Keratinocyte (primary cell): Measurements from ENCODE around the gene LTB.

ENCODE experiments used
- CTCF ChIP-seq, 3 experiments: IDR thresholded peaks in 1 of 3; conservative IDR thresholded peaks in 1 of 3; optimal IDR thresholded peaks in 1 of 3; 2 replicates in 2 of 3; 3 replicates in 1 of 3; pipeline versions ENCODE3 to v1.5.1; 2011; ENCODE audit warnings: low read length in 3 of 3, mild to moderate bottlenecking in 3 of 3, moderate library complexity in 2 of 3, control low read depth in 1 of 3, inconsistent platforms in 1 of 3; ENCODE audit not compliant: insufficient read depth in 2 of 3; ENCODE audit errors: extremely low read depth in 1 of 3
- EZH2 ChIP-seq: IDR thresholded peaks from one replicate; pipeline ENCODE4 v1.6.1; 2012; ENCODE audit warnings: inconsistent platforms, mild to moderate bottlenecking, low read length, moderate library complexity

- no peak for TF ChIP-seq CTCF (optimal IDR thresholded peaks at IDR 0.05 in 1 of 3, IDR thresholded peaks at IDR 0.05 in 1 of 3, conservative IDR thresholded peaks at IDR 0.05 in 1 of 3; ENCODE audit: extremely low read depth in 1 of 3, insufficient read depth in 2 of 3, low read length in 3 of 3)
- TF ChIP-seq EZH2 = no peak
Measured at GRCh38 chr6:31560697-31561058, 21.5 kb downstream of the LTB start.
